ENCODE data around the gene HLA-DMB.

GRCh38 chr6:32989368-32989767 lies 48.5 kb upstream of the HLA-DMB start:
- TF ChIP-seq CTCF (IDR thresholded peaks at IDR 0.05) (no peak), CREB1 (CRISPR knock-in tag; IDR thresholded peaks at IDR 0.05) (no peak), FOXP4 (CRISPR knock-in tag; IDR thresholded peaks at IDR 0.05) (no peak), FOXP1 (CRISPR knock-in tag; IDR thresholded peaks at IDR 0.05; ENCODE audit: borderline replicate concordance) (no peak), GABPB1 (CRISPR knock-in tag; IDR thresholded peaks at IDR 0.05) (no peak), ATF6 (CRISPR knock-in tag; IDR thresholded peaks at IDR 0.05) (no peak), MAX (CRISPR knock-in tag; IDR thresholded peaks at IDR 0.05) (no peak), E2F5 (CRISPR knock-in tag; IDR thresholded peaks at IDR 0.05) (no peak)

Data from WTC11 (cell line).